ENCODE measurements around the gene BBS9. TPM values are rescaled to one million over a fixed set of nuclear protein-coding genes. Genes with fewer than 3 reads are reported as not detected.

BBS9 gene
- total RNA-seq, 1 donor from 2014 or later, result 21.1 TPM

DNA sequence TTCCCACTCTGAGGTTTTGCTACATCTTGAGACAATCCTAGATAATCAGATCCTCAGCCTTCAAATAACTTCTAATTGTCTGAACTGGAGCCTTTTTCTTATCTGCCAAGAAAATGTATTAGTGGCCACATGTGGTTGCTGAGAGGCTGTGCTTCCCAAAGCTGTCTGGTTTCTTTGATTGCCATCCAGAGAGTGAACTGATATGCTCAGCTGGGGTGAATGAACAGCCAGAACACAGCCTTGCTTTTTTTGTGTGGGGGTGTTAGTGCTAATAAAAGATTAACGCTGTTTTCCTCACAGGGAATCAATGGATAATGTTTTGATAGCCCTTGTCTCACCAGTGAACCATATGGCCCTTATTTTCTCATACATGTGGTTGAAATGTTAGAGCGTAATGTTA lies 66.9 kb downstream of the BBS9 start:
- H3K4me3 Mint-ChIP-seq (ENCODE audit: unreplicated experiment), result no peak overlapping the region
- H3K36me3 Mint-ChIP-seq (ENCODE audit: unreplicated experiment), result no peaks in the 10 kb centered on the region
- no peaks in the 10 kb centered on the region for H3K9me3 Mint-ChIP-seq (ENCODE audit: unreplicated experiment)
- H3K4me1 Mint-ChIP-seq (ENCODE audit: low read depth, unreplicated experiment), result peaks cover 5% of the 10 kb centered on the region
- no peak for DNase-seq
- no peaks in the 10 kb centered on the region for H3K27me3 Mint-ChIP-seq (ENCODE audit: unreplicated experiment)
- H3K27ac Mint-ChIP-seq (ENCODE audit: unreplicated experiment), result no peak overlapping the region
- TF ChIP-seq, protein P1, sequence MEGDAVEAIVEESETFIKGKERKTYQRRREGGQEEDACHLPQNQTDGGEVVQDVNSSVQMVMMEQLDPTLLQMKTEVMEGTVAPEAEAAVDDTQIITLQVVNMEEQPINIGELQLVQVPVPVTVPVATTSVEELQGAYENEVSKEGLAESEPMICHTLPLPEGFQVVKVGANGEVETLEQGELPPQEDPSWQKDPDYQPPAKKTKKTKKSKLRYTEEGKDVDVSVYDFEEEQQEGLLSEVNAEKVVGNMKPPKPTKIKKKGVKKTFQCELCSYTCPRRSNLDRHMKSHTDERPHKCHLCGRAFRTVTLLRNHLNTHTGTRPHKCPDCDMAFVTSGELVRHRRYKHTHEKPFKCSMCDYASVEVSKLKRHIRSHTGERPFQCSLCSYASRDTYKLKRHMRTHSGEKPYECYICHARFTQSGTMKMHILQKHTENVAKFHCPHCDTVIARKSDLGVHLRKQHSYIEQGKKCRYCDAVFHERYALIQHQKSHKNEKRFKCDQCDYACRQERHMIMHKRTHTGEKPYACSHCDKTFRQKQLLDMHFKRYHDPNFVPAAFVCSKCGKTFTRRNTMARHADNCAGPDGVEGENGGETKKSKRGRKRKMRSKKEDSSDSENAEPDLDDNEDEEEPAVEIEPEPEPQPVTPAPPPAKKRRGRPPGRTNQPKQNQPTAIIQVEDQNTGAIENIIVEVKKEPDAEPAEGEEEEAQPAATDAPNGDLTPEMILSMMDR (IDR thresholded peaks at IDR 0.05; ENCODE audit: partially characterized antibody, unreplicated experiment), result no peak

DNA sequence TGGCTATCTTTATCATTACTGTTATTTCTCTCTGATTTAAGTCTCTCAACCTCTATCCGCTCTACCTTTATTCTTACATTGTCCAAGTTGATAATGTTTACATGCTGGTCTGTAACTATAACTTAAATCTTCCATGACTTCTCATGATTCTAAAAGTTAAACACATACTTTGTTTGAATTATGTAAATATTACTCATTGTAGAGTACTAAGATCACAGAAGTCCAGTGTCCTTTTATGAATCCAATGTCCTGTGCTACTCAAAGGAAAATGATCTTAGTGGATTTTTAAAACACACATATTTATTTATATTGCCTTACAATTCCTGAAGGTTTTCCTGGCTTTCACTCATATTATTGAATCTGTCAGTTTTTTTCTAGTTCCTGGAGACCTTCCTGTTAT lies 70.9 kb downstream of the BBS9 start:
- Mint-ChIP-seq H3K4me1 (ENCODE audit: low read depth, unreplicated experiment) (peaks cover 5% of the 10 kb centered on the region), H3K27me3 (ENCODE audit: unreplicated experiment) (peaks cover 1% of the 10 kb centered on the region), H3K4me3 (ENCODE audit: unreplicated experiment) (no peak overlapping the region), H3K9me3 (ENCODE audit: unreplicated experiment) (no peaks in the 10 kb centered on the region), H3K36me3 (ENCODE audit: unreplicated experiment) (no peaks in the 10 kb centered on the region), H3K27ac (ENCODE audit: unreplicated experiment) (no peak overlapping the region)
- no peak for DNase-seq
- TF ChIP-seq, protein P1 (IDR thresholded peaks at IDR 0.05; ENCODE audit: partially characterized antibody, unreplicated experiment), result no peak

DNA sequence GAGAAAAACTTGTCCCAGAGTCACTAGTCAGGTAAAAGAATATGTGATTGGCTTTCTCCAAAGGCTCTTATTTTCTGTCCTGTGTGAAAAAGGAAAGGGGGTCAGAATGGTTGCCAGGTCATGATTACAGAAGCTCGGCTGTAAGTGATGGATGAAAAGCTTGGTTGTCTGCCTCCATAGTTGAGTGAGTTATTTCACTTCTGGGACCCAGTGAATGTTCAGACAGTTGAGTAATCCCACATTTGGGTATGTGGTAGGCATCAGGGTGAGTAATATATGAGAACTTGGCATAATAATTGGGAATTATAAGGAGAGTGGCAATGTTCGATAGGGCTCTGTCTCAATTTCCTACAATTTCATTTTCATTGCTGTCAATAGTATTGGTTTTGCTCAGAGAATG lies 72.5 kb downstream of the BBS9 start:
- Mint-ChIP-seq H3K36me3 (ENCODE audit: unreplicated experiment) (no peaks in the 10 kb centered on the region), H3K4me3 (ENCODE audit: unreplicated experiment) (no peak overlapping the region), H3K27me3 (ENCODE audit: unreplicated experiment) (peaks cover 3% of the 10 kb centered on the region), H3K4me1 (ENCODE audit: low read depth, unreplicated experiment) (no peaks in the 10 kb centered on the region), H3K9me3 (ENCODE audit: unreplicated experiment) (no peaks in the 10 kb centered on the region), H3K27ac (ENCODE audit: unreplicated experiment) (no peak overlapping the region)
- TF ChIP-seq, protein P1 (IDR thresholded peaks at IDR 0.05; ENCODE audit: partially characterized antibody, unreplicated experiment), result no peak
- DNase-seq, result no peak

DNA sequence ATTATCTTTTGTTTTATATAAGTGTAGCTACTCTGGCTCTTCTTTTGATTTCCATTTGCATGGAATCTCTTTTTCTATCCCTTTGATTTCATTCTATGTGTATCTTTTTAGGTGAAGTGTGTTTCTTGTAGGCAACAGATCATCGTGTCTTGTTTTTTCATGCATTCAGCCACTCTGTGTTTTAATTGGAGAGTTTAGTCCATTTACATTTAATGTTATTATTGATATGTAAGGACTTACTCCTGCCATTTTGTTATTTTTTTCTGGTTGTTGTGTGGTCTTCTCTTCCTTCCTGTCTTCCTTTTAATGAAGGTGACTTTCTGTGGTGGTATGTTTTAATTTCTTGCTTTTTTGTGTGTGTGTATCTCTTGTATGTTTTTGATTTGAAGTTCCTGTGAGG lies 81.6 kb downstream of the BBS9 start:
- no peaks in the 10 kb centered on the region for H3K27me3 Mint-ChIP-seq (ENCODE audit: unreplicated experiment)
- peaks cover 19% of the 10 kb centered on the region for H3K36me3 Mint-ChIP-seq (ENCODE audit: unreplicated experiment)
- no peak overlapping the region for H3K27ac Mint-ChIP-seq (ENCODE audit: unreplicated experiment)
- TF ChIP-seq, protein P1 (IDR thresholded peaks at IDR 0.05; ENCODE audit: partially characterized antibody, unreplicated experiment), result no peak
- H3K4me3 Mint-ChIP-seq (ENCODE audit: unreplicated experiment), result no peak overlapping the region
- no peak for DNase-seq
- peaks cover 5% of the 10 kb centered on the region for H3K9me3 Mint-ChIP-seq (ENCODE audit: unreplicated experiment)
- no peaks in the 10 kb centered on the region for H3K4me1 Mint-ChIP-seq (ENCODE audit: low read depth, unreplicated experiment)

DNA sequence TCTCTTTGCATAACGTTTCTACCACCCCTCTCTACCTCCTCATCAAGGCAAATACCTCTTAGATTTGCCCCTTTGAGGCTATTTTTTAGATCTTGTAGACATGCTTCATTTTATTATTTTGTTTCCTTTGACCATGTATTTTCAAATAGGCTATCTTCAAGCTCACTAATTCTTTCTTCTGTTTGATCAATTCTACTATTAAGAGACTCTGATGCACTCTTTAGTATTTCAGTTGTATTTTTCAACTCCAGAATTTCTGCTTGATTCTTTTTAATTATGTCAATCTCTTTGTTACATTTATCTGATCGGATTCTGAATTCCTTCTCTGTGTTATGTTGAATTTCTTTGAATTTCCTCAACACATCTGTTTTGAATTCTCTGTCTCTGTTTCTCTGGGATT lies 82.8 kb downstream of the BBS9 start:
- DNase-seq, result no peak
- no peak overlapping the region for H3K27ac Mint-ChIP-seq (ENCODE audit: unreplicated experiment)
- H3K36me3 Mint-ChIP-seq (ENCODE audit: unreplicated experiment), result peaks cover 19% of the 10 kb centered on the region
- TF ChIP-seq, protein P1 (IDR thresholded peaks at IDR 0.05; ENCODE audit: partially characterized antibody, unreplicated experiment), result no peak
- no peaks in the 10 kb centered on the region for H3K4me1 Mint-ChIP-seq (ENCODE audit: low read depth, unreplicated experiment)
- H3K4me3 Mint-ChIP-seq (ENCODE audit: unreplicated experiment), result no peak overlapping the region
- peaks cover 5% of the 10 kb centered on the region for H3K9me3 Mint-ChIP-seq (ENCODE audit: unreplicated experiment)
- no peaks in the 10 kb centered on the region for H3K27me3 Mint-ChIP-seq (ENCODE audit: unreplicated experiment)

Measured in glutamatergic neuron (in vitro differentiated cells).